DOHH2 (cell line): ENCODE results near the gene PTPRN2.

Source experiments
- H3F3A ChIP-seq: fragments of 200-600 bp; sonication (generic), shearing (Covaris generic); 2 replicates; pipeline ENCODE4 v1.6.0; 2016; ENCODE audit warnings: antibody characterized with exemption, mild to moderate bottlenecking; ENCODE audit not compliant: control insufficient read depth, insufficient read depth
- H3K27ac ChIP-seq: fragments of 200-600 bp; sonication (generic); 2 replicates; pipeline ENCODE4 v1.5.1; 2014; ENCODE audit warnings: low read depth, mild to moderate bottlenecking, low read length, moderate library complexity
- H3K27me3 ChIP-seq: fragments of 200-600 bp; sonication (generic); 2 replicates; pipeline ENCODE4 v1.6.1; 2014; ENCODE audit warnings: mild to moderate bottlenecking, low read length, mixed read lengths; ENCODE audit not compliant: control insufficient read depth
- H3K36me3 ChIP-seq: fragments of 200-600 bp; sonication (generic); 2 replicates; pipeline ENCODE4 v1.6.1; 2014; ENCODE audit warnings: mild to moderate bottlenecking, low read length, moderate library complexity, mixed read lengths; ENCODE audit not compliant: control insufficient read depth
- H3K4me1 ChIP-seq: fragments of 200-600 bp; sonication (generic); 2 replicates; pipeline ENCODE4 v1.6.1; 2014; ENCODE audit warnings: mild to moderate bottlenecking, low read length, mixed read lengths; ENCODE audit not compliant: control insufficient read depth
- H3K4me2 ChIP-seq: fragments of 200-600 bp; sonication (generic); 2 replicates; pipeline ENCODE4 v1.6.0; 2014; ENCODE audit warnings: mild to moderate bottlenecking, low read length, moderate library complexity
- H3K4me3 ChIP-seq: fragments of 200-600 bp; sonication (generic); 2 replicates; pipeline ENCODE4 v1.5.1; 2014; ENCODE audit warnings: mild to moderate bottlenecking, low read length, mixed read lengths
- H3K79me2 ChIP-seq: fragments of 200-600 bp; sonication (generic); 2 replicates; pipeline ENCODE4 v1.6.1; 2014; ENCODE audit warnings: mild to moderate bottlenecking, low read length, mixed read lengths; ENCODE audit not compliant: control insufficient read depth
- H3K9me2 ChIP-seq: fragments of 200-600 bp; sonication (generic); replicated peaks from 2 replicates; pipeline ENCODE4 v1.6.1; 2014; ENCODE audit warnings: mild to moderate bottlenecking, low read length, mixed read lengths; ENCODE audit not compliant: control insufficient read depth
- H3K9me3 ChIP-seq: fragments of 200-600 bp; sonication (generic); 2 replicates; pipeline ENCODE4 v1.6.1; 2014; ENCODE audit warnings: antibody characterized with exemption, low read length, mixed read lengths; ENCODE audit not compliant: control insufficient read depth, insufficient read depth
- H4K20me1 ChIP-seq: fragments of 200-600 bp; sonication (generic); 2 replicates; pipeline ENCODE4 v1.6.0; 2014; ENCODE audit warnings: low read depth, mild to moderate bottlenecking, antibody characterized with exemption, low read length, moderate library complexity; ENCODE audit not compliant: control insufficient read depth, insufficient read depth
- CTCF ChIP-seq: fragments of 200-600 bp; sonication (generic); IDR thresholded peaks from one replicate; pipeline ENCODE4 v1.5.1; 2014; ENCODE audit warnings: antibody characterized with exemption, mild to moderate bottlenecking, low read depth, low read length; ENCODE audit not compliant: poor library complexity, severe bottlenecking
- EZH2phosphoT487 ChIP-seq: fragments of 200-600 bp; sonication (generic); IDR thresholded peaks from 2 replicates; pipeline ENCODE4 v1.6.1; 2017; ENCODE audit warnings: borderline replicate concordance, mild to moderate bottlenecking, antibody characterized with exemption, low read length, moderate library complexity, mixed read lengths

PTPRN2 gene

GRCh38 chr7:158443688-158444483 lies 143.7 kb downstream of the PTPRN2 start:
- Histone ChIP-seq H4K20me1 (no peaks in the 10 kb centered on the region), H3K27ac (no peak overlapping the region), H3K4me2 (no peak overlapping the region), H3K9me2 (no peaks in the 10 kb centered on the region), H3K36me3 (no peaks in the 10 kb centered on the region), H3K27me3 (no peaks in the 10 kb centered on the region), H3F3A (no peaks in the 10 kb centered on the region; the same call in 1 of the 2 replicates), H3K79me2 (no peaks in the 10 kb centered on the region), H3K9me3 (peaks cover 62% of the 10 kb centered on the region; the same call in 1 of the 2 replicates), H3K4me3 (no peak overlapping the region), H3K4me1 (no peaks in the 10 kb centered on the region)
- no peak for TF ChIP-seq EZH2phosphoT487
- TF ChIP-seq CTCF = no peak

GRCh38 chr7:158443014-158443687 lies 144.5 kb downstream of the PTPRN2 start:
- Histone ChIP-seq H3K36me3 (no peaks in the 10 kb centered on the region), H3K4me3 (no peak overlapping the region), H3K27ac (no peak overlapping the region), H3K9me3 (peaks cover 62% of the 10 kb centered on the region; the same call in 1 of the 2 replicates), H3K79me2 (no peaks in the 10 kb centered on the region), H3F3A (no peaks in the 10 kb centered on the region; the same call in 1 of the 2 replicates), H4K20me1 (no peaks in the 10 kb centered on the region), H3K4me2 (no peak overlapping the region), H3K4me1 (no peaks in the 10 kb centered on the region), H3K27me3 (no peaks in the 10 kb centered on the region), H3K9me2 (no peaks in the 10 kb centered on the region)
- no peak for TF ChIP-seq EZH2phosphoT487
- TF ChIP-seq CTCF = no peak

GRCh38 chr7:158442260-158442659 lies 145.4 kb downstream of the PTPRN2 start:
- Histone ChIP-seq H3K9me3 (peaks cover 59% of the 10 kb centered on the region; the same call in 1 of the 2 replicates), H3K27ac (no peak overlapping the region), H3K4me2 (no peak overlapping the region), H3F3A (no peaks in the 10 kb centered on the region; the same call in 1 of the 2 replicates), H3K9me2 (no peaks in the 10 kb centered on the region), H3K4me1 (no peaks in the 10 kb centered on the region), H3K4me3 (no peak overlapping the region), H3K27me3 (no peaks in the 10 kb centered on the region), H3K36me3 (no peaks in the 10 kb centered on the region), H3K79me2 (no peaks in the 10 kb centered on the region), H4K20me1 (no peaks in the 10 kb centered on the region)
- TF ChIP-seq CTCF (no peak), EZH2phosphoT487 (no peak)
